HG02943 (cell line): ENCODE data around the gene SRGAP2B.
"Not testable (repeated sequence)": the region's sequence is repeated elsewhere in the genome, so short reads cannot be mapped to it uniquely, and the experiment has no call there.

ENCODE experiments used
- ATAC-seq: cut with Tn5 transposase; IDR thresholded peaks from one replicate; pipeline ENCODE4 v1.9.1; 2021; ENCODE audit warnings: mild to moderate bottlenecking, low read depth, moderate library complexity; ENCODE audit not compliant: unreplicated experiment

Gene SRGAP2B

GRCh38 chr1:145093517-145094149 lies 1.5 kb downstream of the SRGAP2B start:
- not testable (repeated sequence) for ATAC-seq

- ATAC-seq: not testable (repeated sequence)
These were observed 12.5 kb downstream of the SRGAP2B start for GRCh38 chr1:145082483-145083255.

- not testable (repeated sequence) for ATAC-seq
These were observed 14.9 kb downstream of the SRGAP2B start for GRCh38 chr1:145080193-145080592.

- not testable (repeated sequence) for ATAC-seq
These were observed 15.4 kb downstream of the SRGAP2B start for GRCh38 chr1:145079737-145080136.

GRCh38 chr1:145078787-145079370 lies 16.2 kb downstream of the SRGAP2B start:
- ATAC-seq: not testable (repeated sequence)

- ATAC-seq: not testable (repeated sequence)
These were observed 17.0 kb downstream of the SRGAP2B start for GRCh38 chr1:145077872-145078786.

GRCh38 chr1:145076877-145077276 lies 18.3 kb downstream of the SRGAP2B start:
- ATAC-seq: not testable (repeated sequence)

- ATAC-seq: not testable (repeated sequence)
These were observed 21.0 kb downstream of the SRGAP2B start for GRCh38 chr1:145074021-145074559.

- not testable (repeated sequence) for ATAC-seq
These were observed 23.6 kb downstream of the SRGAP2B start for GRCh38 chr1:145071569-145071968.

- not testable (repeated sequence) for ATAC-seq
These were observed 28.6 kb downstream of the SRGAP2B start for GRCh38 chr1:145066486-145066885.

GRCh38 chr1:145065194-145065826 lies 29.8 kb downstream of the SRGAP2B start:
- not testable (repeated sequence) for ATAC-seq

GRCh38 chr1:145063941-145064648 lies 31.0 kb downstream of the SRGAP2B start:
- not testable (repeated sequence) for ATAC-seq

- not testable (repeated sequence) for ATAC-seq
These were observed 31.8 kb downstream of the SRGAP2B start for GRCh38 chr1:145063285-145063684.

- ATAC-seq: not testable (repeated sequence)
These were observed 36.9 kb downstream of the SRGAP2B start for GRCh38 chr1:145058184-145058583.

GRCh38 chr1:145055217-145055760 lies 39.8 kb downstream of the SRGAP2B start:
- peak; percentile 98 for ATAC-seq

- ATAC-seq: not testable (repeated sequence)
These were observed 41.7 kb downstream of the SRGAP2B start for GRCh38 chr1:145053428-145053827.

GRCh38 chr1:145052019-145052776 lies 42.9 kb downstream of the SRGAP2B start:
- ATAC-seq: not testable (repeated sequence)
